ENCODE data around the gene DLK1.

Gene DLK1

GRCh38 chr14:100687386-100687785 lies 39.3 kb upstream of the DLK1 start:
- no peak overlapping the region for H3K4me3 ChIP-seq (ENCODE audit: low read depth, low read length)
- TF ChIP-seq, protein P1, sequence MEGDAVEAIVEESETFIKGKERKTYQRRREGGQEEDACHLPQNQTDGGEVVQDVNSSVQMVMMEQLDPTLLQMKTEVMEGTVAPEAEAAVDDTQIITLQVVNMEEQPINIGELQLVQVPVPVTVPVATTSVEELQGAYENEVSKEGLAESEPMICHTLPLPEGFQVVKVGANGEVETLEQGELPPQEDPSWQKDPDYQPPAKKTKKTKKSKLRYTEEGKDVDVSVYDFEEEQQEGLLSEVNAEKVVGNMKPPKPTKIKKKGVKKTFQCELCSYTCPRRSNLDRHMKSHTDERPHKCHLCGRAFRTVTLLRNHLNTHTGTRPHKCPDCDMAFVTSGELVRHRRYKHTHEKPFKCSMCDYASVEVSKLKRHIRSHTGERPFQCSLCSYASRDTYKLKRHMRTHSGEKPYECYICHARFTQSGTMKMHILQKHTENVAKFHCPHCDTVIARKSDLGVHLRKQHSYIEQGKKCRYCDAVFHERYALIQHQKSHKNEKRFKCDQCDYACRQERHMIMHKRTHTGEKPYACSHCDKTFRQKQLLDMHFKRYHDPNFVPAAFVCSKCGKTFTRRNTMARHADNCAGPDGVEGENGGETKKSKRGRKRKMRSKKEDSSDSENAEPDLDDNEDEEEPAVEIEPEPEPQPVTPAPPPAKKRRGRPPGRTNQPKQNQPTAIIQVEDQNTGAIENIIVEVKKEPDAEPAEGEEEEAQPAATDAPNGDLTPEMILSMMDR (conservative IDR thresholded peaks at IDR 0.05; ENCODE audit: low read depth, low read length), result no peak
- no peak for DNase-seq (ENCODE audit: low read depth)

DNA sequence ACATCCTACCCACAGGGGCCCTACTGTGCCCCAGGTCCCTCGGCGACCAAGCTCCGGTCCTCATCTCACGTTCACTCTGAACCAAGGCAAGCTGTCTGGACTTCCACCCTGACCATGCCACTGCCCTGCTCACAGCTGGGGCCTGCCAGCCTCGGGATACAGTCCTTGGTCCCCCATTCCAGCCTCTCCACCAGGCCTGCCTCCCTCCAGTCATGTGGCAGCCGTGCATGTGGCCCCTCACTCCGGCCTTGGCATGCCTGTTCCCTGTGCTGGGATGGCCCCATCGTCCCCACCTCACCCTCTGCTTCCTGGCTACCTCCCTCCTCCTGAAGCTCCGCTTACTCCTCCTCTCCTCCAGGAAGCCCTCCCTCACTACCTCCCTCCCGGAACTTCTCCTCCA lies 38.6 kb upstream of the DLK1 start:
- TF ChIP-seq, protein P1 (conservative IDR thresholded peaks at IDR 0.05; ENCODE audit: low read depth, low read length), result no peak
- no peak overlapping the region for H3K4me3 ChIP-seq (ENCODE audit: low read depth, low read length)
- DNase-seq (ENCODE audit: low read depth), result no peak

- no peak overlapping the region for H3K4me3 ChIP-seq (ENCODE audit: low read depth, low read length)
- DNase-seq (ENCODE audit: low read depth), result peak; percentile 83
- TF ChIP-seq, protein P1 (conservative IDR thresholded peaks at IDR 0.05; ENCODE audit: low read depth, low read length), result no peak
Observed at GRCh38 chr14:100688598-100689461, 37.9 kb upstream of the DLK1 start.

DNA sequence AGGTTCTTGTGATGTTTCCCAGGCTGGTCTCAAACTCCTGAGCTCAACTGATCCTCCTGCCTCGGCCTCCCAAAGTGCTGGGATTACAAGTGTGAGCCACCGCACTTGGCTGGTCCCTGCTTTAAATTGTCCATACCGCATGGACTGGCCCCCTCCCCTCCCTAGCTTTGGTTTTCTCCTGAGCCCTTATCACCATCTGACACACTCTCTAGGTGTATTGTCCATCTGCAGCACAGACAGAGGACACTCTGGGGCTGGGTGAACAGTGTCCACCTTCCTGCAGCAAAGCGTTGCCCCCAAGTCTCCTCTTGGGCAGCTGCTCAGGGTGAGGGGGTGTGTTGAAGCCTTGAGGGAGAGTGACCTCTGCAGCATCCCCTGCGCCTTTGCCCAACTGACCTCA lies 36.0 kb upstream of the DLK1 start:
- DNase-seq (ENCODE audit: low read depth), result no peak
- TF ChIP-seq, protein P1 (conservative IDR thresholded peaks at IDR 0.05; ENCODE audit: low read depth, low read length), result no peak
- no peak overlapping the region for H3K4me3 ChIP-seq (ENCODE audit: low read depth, low read length)

- no peak overlapping the region for H3K4me3 ChIP-seq (ENCODE audit: low read depth, low read length)
- no peak for DNase-seq (ENCODE audit: low read depth)
- TF ChIP-seq, protein P1 (conservative IDR thresholded peaks at IDR 0.05; ENCODE audit: low read depth, low read length), result no peak
Observed at GRCh38 chr14:100691395-100692056, 35.2 kb upstream of the DLK1 start.

- TF ChIP-seq, protein P1 (conservative IDR thresholded peaks at IDR 0.05; ENCODE audit: low read depth, low read length), result no peak
- no peak overlapping the region for H3K4me3 ChIP-seq (ENCODE audit: low read depth, low read length)
- no peak for DNase-seq (ENCODE audit: low read depth)
Observed at GRCh38 chr14:100692256-100692655, 34.4 kb upstream of the DLK1 start.

All from choroid plexus epithelial cell (primary cell).